H9 (cell line): Measurements from ENCODE around the gene SLC35F6. TPM values are rescaled to one million over a fixed set of nuclear protein-coding genes. Genes with fewer than 3 reads are reported as not detected.

Experiments
- DNase-seq: peaks from one replicate; pipeline ENCODE4 v3.0.0-alpha.2; 2017
- H2AFZ ChIP-seq: one replicate; pipeline ENCODE4 v1.6.1; 2013; ENCODE audit warnings: mild to moderate bottlenecking, low read length, control low read depth, moderate library complexity
- H2AK5ac ChIP-seq: 2 replicates; pipeline ENCODE4 v1.6.1; 2013; ENCODE audit warnings: low read length, control low read depth, mixed read lengths; ENCODE audit not compliant: insufficient read length
- H2BK120ac ChIP-seq: one replicate; pipeline ENCODE4 v1.6.1; 2013; ENCODE audit warnings: low read depth, mild to moderate bottlenecking, low read length, control low read depth, inconsistent platforms; ENCODE audit not compliant: poor library complexity, severe bottlenecking
- H2BK12ac ChIP-seq: 2 replicates; pipeline ENCODE4 v1.6.1; 2013; ENCODE audit warnings: low read length, control low read depth, mixed read lengths, low read depth; ENCODE audit not compliant: insufficient read length
- H2BK15ac ChIP-seq: 2 replicates; pipeline ENCODE4 v1.6.1; 2013; ENCODE audit warnings: low read depth, low read length, control low read depth
- H2BK20ac ChIP-seq: one replicate; pipeline ENCODE4 v1.6.1; 2013; ENCODE audit warnings: low read depth, mild to moderate bottlenecking, low read length, control low read depth, inconsistent platforms; ENCODE audit not compliant: poor library complexity, severe bottlenecking
- H2BK5ac ChIP-seq: 2 replicates; pipeline ENCODE4 v1.6.1; 2013; ENCODE audit warnings: low read length, control low read depth, mixed read lengths; ENCODE audit not compliant: insufficient read length
- H3K14ac ChIP-seq: 2 replicates; pipeline ENCODE4 v1.6.1; 2013; ENCODE audit warnings: low read length, control low read depth; ENCODE audit not compliant: insufficient read depth
- H3K18ac ChIP-seq: 2 replicates; pipeline ENCODE4 v1.6.1; 2013; ENCODE audit warnings: low read depth, mild to moderate bottlenecking, mixed read lengths, low read length, control low read depth; ENCODE audit not compliant: insufficient read length
- H3K23ac ChIP-seq: 2 replicates; pipeline ENCODE4 v1.6.1; 2013; ENCODE audit warnings: low read length, control low read depth, mixed read lengths, low read depth; ENCODE audit not compliant: insufficient read length
- H3K23me2 ChIP-seq: 2 replicates; pipeline ENCODE4 v1.6.1; 2013; ENCODE audit warnings: low read depth, mild to moderate bottlenecking, mixed read lengths, low read length, control low read depth; ENCODE audit not compliant: insufficient read length, poor library complexity, severe bottlenecking
- H3K27ac ChIP-seq: 2 replicates; pipeline ENCODE4 v1.5.1; 2013; ENCODE audit warnings: low read length, control low read depth, mixed read lengths, low read depth; ENCODE audit not compliant: insufficient read length
- H3K27me3 ChIP-seq: 2 replicates; pipeline ENCODE4 v1.6.1; 2013; ENCODE audit warnings: low read length, control low read depth, inconsistent platforms; ENCODE audit not compliant: insufficient read depth
- H3K4ac ChIP-seq: 2 replicates; pipeline ENCODE4 v1.6.1; 2013; ENCODE audit warnings: low read depth, mild to moderate bottlenecking, control low read depth, inconsistent platforms, low read length, moderate library complexity
- H3K4me1 ChIP-seq: 2 replicates; pipeline ENCODE4 v1.6.1; 2013; ENCODE audit warnings: low read length, control low read depth, inconsistent platforms; ENCODE audit not compliant: insufficient read depth
- H3K4me2 ChIP-seq: 2 replicates; pipeline ENCODE4 v1.6.1; 2013; ENCODE audit warnings: low read length, control low read depth, mixed read lengths; ENCODE audit not compliant: insufficient read length, insufficient read depth
- H3K56ac ChIP-seq: 2 replicates; pipeline ENCODE4 v1.6.1; 2013; ENCODE audit warnings: low read depth, mild to moderate bottlenecking, mixed read lengths, low read length, control low read depth; ENCODE audit not compliant: insufficient read length
- H3K79me1 ChIP-seq: 2 replicates; pipeline ENCODE4 v1.6.1; 2013; ENCODE audit warnings: low read depth, mild to moderate bottlenecking, moderate library complexity, low read length, control low read depth, inconsistent platforms; ENCODE audit not compliant: insufficient read depth, poor library complexity, severe bottlenecking
- H3K79me2 ChIP-seq: 2 replicates; pipeline ENCODE4 v1.6.1; 2013; ENCODE audit warnings: low read length, control low read depth, inconsistent platforms; ENCODE audit not compliant: insufficient read depth
- H3K9ac ChIP-seq: 2 replicates; pipeline ENCODE4 v1.6.1; 2013; ENCODE audit warnings: low read length, control low read depth, mixed read lengths; ENCODE audit not compliant: insufficient read length; ENCODE audit errors: extremely low read depth
- H3K9me3 ChIP-seq: one replicate; pipeline ENCODE4 v1.6.1; 2013; ENCODE audit warnings: low read depth, low read length, inconsistent platforms; ENCODE audit not compliant: control insufficient read depth
- H3T11ph ChIP-seq: one replicate; pipeline ENCODE4 v1.6.1; 2013; ENCODE audit warnings: mild to moderate bottlenecking, low read length, control low read depth, inconsistent platforms
- H4K20me1 ChIP-seq: one replicate; pipeline ENCODE4 v1.6.1; 2013; ENCODE audit not compliant: control insufficient read depth, insufficient read length, insufficient read depth
- H4K5ac ChIP-seq: 2 replicates; pipeline ENCODE4 v1.6.1; 2013; ENCODE audit warnings: low read depth, mild to moderate bottlenecking, mixed read lengths, low read length, control low read depth; ENCODE audit not compliant: insufficient read length
- H4K8ac ChIP-seq: replicated peaks from 2 replicates; pipeline ENCODE4 v1.6.1; 2013; ENCODE audit warnings: low read length, control low read depth, mixed read lengths, low read depth; ENCODE audit not compliant: insufficient read length
- H4K91ac ChIP-seq: 2 replicates; pipeline ENCODE4 v1.6.1; 2013; ENCODE audit warnings: low read depth, mild to moderate bottlenecking, moderate library complexity, mixed read lengths, low read length, control low read depth; ENCODE audit not compliant: insufficient read length
- H3K27ac Mint-ChIP-seq, 3 experiments: 2 replicates in 2 of 3; 3 replicates in 1 of 3; pipeline ENCODE4 v1.8.0; 2020 to 2021; ENCODE audit warnings: mixed read lengths in 3 of 3, mild to moderate bottlenecking in 1 of 3, moderate library complexity in 1 of 3
- H3K27me3 Mint-ChIP-seq: 2 replicates; pipeline ENCODE4 v1.8.0; 2021; ENCODE audit warnings: low read depth, mild to moderate bottlenecking, moderate library complexity, mixed read lengths
- H3K36me3 Mint-ChIP-seq, 3 experiments: 2 replicates in 2 of 3; 3 replicates in 1 of 3; pipeline ENCODE4 v1.8.0; 2020 to 2021; ENCODE audit warnings: low read depth in 3 of 3, mixed read lengths in 3 of 3; ENCODE audit not compliant: insufficient read depth in 1 of 3
- H3K4me1 Mint-ChIP-seq, 2 experiments: 2 replicates each; pipeline ENCODE4 v1.8.0; 2020; ENCODE audit warnings: mixed read lengths in 2 of 2
- H3K4me3 Mint-ChIP-seq, 2 experiments: 2 replicates in 1 of 2; 3 replicates in 1 of 2; pipeline ENCODE4 v1.8.0; 2020 to 2021; ENCODE audit warnings: mild to moderate bottlenecking in 2 of 2, mixed read lengths in 2 of 2, moderate library complexity in 1 of 2
- H3K9me3 Mint-ChIP-seq, 2 experiments: 2 replicates in 1 of 2; 3 replicates in 1 of 2; pipeline ENCODE4 v1.8.0; 2020; ENCODE audit warnings: mild to moderate bottlenecking in 2 of 2, mixed read lengths in 2 of 2, moderate library complexity in 1 of 2
- WGBS: extraction: QIAGEN DNeasy Blood & Tissue Kit; methylation state at CpG from one replicate; pipeline ENCODE4 v1.1.7; 2013; ENCODE audit warnings: missing lambda C conversion rate, low lambda C conversion rate, mixed read lengths; ENCODE audit not compliant: insufficient read length; ENCODE audit errors: extremely low coverage; 5-methylcytosine and 5-hydroxymethylcytosine counted together
- total RNA-seq: library from RNA; stranded (reverse); gene quantifications from 2 replicates; pipeline ENCODE4 v1.2.1, GENCODE V29; 2021
- TF ChIP-seq, protein P1 (sequence below): fragments of 200-600 bp; sonication (generic); conservative IDR thresholded peaks from 3 replicates; pipeline ENCODE4 v1.8.0; 2021; ENCODE audit warnings: antibody characterized with exemption, mild to moderate bottlenecking

Gene SLC35F6
- total RNA-seq, 1 experiment from 2014 or later = 15.7 TPM

DNA sequence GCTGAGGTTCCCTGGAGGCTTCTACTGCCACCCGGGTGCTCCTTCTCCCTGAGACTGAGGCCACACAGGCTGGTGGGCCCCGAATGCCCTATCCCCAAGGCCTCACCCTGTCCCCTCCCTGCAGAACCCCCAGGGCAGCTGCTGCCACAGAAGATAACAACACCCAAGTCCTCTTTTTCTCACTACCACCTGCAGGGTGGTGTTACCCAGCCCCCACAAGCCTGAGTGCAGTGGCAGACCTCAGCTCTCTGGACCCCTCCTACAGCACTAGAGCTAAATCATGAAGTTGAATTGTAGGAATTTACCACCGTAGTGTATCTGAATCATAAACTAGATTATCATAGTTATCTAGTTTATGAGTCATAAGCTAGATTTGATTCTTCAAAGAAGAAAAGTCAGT is 14.4 kb downstream of the SLC35F6 start:
- TF ChIP-seq, protein P1, sequence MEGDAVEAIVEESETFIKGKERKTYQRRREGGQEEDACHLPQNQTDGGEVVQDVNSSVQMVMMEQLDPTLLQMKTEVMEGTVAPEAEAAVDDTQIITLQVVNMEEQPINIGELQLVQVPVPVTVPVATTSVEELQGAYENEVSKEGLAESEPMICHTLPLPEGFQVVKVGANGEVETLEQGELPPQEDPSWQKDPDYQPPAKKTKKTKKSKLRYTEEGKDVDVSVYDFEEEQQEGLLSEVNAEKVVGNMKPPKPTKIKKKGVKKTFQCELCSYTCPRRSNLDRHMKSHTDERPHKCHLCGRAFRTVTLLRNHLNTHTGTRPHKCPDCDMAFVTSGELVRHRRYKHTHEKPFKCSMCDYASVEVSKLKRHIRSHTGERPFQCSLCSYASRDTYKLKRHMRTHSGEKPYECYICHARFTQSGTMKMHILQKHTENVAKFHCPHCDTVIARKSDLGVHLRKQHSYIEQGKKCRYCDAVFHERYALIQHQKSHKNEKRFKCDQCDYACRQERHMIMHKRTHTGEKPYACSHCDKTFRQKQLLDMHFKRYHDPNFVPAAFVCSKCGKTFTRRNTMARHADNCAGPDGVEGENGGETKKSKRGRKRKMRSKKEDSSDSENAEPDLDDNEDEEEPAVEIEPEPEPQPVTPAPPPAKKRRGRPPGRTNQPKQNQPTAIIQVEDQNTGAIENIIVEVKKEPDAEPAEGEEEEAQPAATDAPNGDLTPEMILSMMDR = no peak
- H2BK120ac ChIP-seq = no peak overlapping the region
- no peak overlapping the region for H3K56ac ChIP-seq
- no peak for DNase-seq
- H3K23me2 ChIP-seq = no peaks in the 10 kb centered on the region
- Mint-ChIP-seq H3K36me3 (peaks cover 5 to 41% (median 11%) of the 10 kb centered on the region in 3 experiments; a peak in 6 of 7 replicates), H3K4me1 (no peaks in the 10 kb centered on the region), H3K27ac (no peak overlapping the region), H3K27me3 (0 out of 2 replicates have a peak, but pooled peaks cover under 1% of the 10 kb centered on the region), H3K4me3 (no peak overlapping the region), H3K9me3 (no peaks in the 10 kb centered on the region)
- no peak overlapping the region for H3T11ph ChIP-seq
- H3K23ac ChIP-seq = no peak overlapping the region
- H2BK15ac ChIP-seq = no peak overlapping the region
- H3K18ac ChIP-seq = no peak overlapping the region
- no peak overlapping the region for H2BK20ac ChIP-seq
- H2AFZ ChIP-seq = no peak overlapping the region
- no peaks in the 10 kb centered on the region for H3K9me3 ChIP-seq
- H4K5ac ChIP-seq = no peak overlapping the region
- no peak overlapping the region for H3K4ac ChIP-seq
- no peak overlapping the region for H2BK5ac ChIP-seq
- no peaks in the 10 kb centered on the region for H4K20me1 ChIP-seq
- H4K8ac ChIP-seq = no peak overlapping the region
- no peak overlapping the region for H2BK12ac ChIP-seq
- H3K79me2 ChIP-seq = no peaks in the 10 kb centered on the region
- H3K14ac ChIP-seq = no peak overlapping the region
- H2AK5ac ChIP-seq = no peak overlapping the region
- H3K4me2 ChIP-seq = no peak overlapping the region
- no peak overlapping the region for H3K27ac ChIP-seq
- no peaks in the 10 kb centered on the region for H3K79me1 ChIP-seq
- H3K9ac ChIP-seq = no peak overlapping the region
- no peaks in the 10 kb centered on the region for H3K27me3 ChIP-seq
- H4K91ac ChIP-seq = no peak overlapping the region
- no peaks in the 10 kb centered on the region for H3K4me1 ChIP-seq
- WGBS = no CpG with 5 or more reads among the region's 3 CpGs
